GM12878 (cell line): ENCODE measurements around the gene ATP5F1B. TPM values are rescaled to one million over a fixed set of nuclear protein-coding genes. Genes with fewer than 3 reads are reported as not detected.

Experiments used
- CBX5 ChIP-seq: sonication (generic); IDR thresholded peaks from 2 replicates; pipeline ENCODE4 v1.6.1; 2016; ENCODE audit warnings: low read depth, moderate library complexity, mild to moderate bottlenecking, inconsistent platforms
- EP300 ChIP-seq, 2 experiments: fragments of 150-350 bp in 1 of 2; IDR thresholded peaks; 2 replicates each; pipeline ENCODE4 v1.6.1; 2011 to 2012; ENCODE audit warnings: low read depth in 2 of 2, low read length in 2 of 2, borderline replicate concordance in 1 of 2, improper control_type of control experiment in 1 of 2, inconsistent platforms in 1 of 2; ENCODE audit not compliant: control insufficient read depth in 1 of 2
- IRF4 ChIP-seq: IDR thresholded peaks from 2 replicates; pipeline ENCODE4 v1.6.1; 2011; ENCODE audit warnings: low read depth, low read length
- NR2F1 ChIP-seq: fragments of 450-650 bp; conservative IDR thresholded peaks from 2 replicates; pipeline ENCODE4 v1.6.1; 2017; ENCODE audit warnings: mild to moderate bottlenecking
- RELA ChIP-seq: fragments of 450-650 bp; IDR thresholded peaks from 2 replicates; pipeline ENCODE4 v1.8.0; 2014; ENCODE audit warnings: borderline replicate concordance; ENCODE audit not compliant: partially characterized antibody
- TAF1 ChIP-seq: IDR thresholded peaks from 2 replicates; pipeline ENCODE4 v1.6.1; 2011; ENCODE audit warnings: mild to moderate bottlenecking, low read depth, low read length, borderline replicate concordance
- TARDBP ChIP-seq: IDR thresholded peaks from 2 replicates; pipeline ENCODE4 v1.6.1; 2016; ENCODE audit warnings: borderline replicate concordance
- polyA plus RNA-seq, 11 experiments: library from polyadenylated mRNA; depleted of rRNA in 4 of 11; unstranded in 6 of 11; stranded (reverse) in 5 of 11; fragments of >200 nt; fragmentation: Nextera tagmentation in 4 of 11; fragmentation: Illumina TruSeq in 1 of 11; extraction: Ambion mirVana in 4 of 11; extraction: Trizol in 1 of 11; gene quantifications; 1 replicate in 1 of 11; 2 replicates in 10 of 11; pipeline versions ENCODE4 v1.2.1 to v1.2.3, GENCODE V29; 2011 to 2016; ENCODE audit warnings: inconsistent platforms in 2 of 11, missing spikeins in 2 of 11, low read depth in 1 of 11
- total RNA-seq, 4 experiments: library from RNA; depleted of rRNA in 3 of 4; stranded (reverse); fragments of >200 nt in 3 of 4; fragmentation: Illumina TruSeq in 1 of 4; extraction: Trizol in 1 of 4; gene quantifications; 2 replicates each; pipeline versions ENCODE4 v1.2.1 to v1.2.3, GENCODE V29; 2013 to 2021
- TF ChIP-seq, protein P1 (sequence below): fragments of 450-650 bp; IDR thresholded peaks from 2 replicates; pipeline ENCODE4 v1.6.1; 2017; ENCODE audit warnings: antibody characterized with exemption, mild to moderate bottlenecking, moderate library complexity

ATP5F1B gene
- total and polyA plus RNA-seq, 10 of the 15 experiments (the other 5 are each of a cell fraction or from before 2014, with no cell fraction given), result 671 to 1,908 (median 1,031) TPM

DNA sequence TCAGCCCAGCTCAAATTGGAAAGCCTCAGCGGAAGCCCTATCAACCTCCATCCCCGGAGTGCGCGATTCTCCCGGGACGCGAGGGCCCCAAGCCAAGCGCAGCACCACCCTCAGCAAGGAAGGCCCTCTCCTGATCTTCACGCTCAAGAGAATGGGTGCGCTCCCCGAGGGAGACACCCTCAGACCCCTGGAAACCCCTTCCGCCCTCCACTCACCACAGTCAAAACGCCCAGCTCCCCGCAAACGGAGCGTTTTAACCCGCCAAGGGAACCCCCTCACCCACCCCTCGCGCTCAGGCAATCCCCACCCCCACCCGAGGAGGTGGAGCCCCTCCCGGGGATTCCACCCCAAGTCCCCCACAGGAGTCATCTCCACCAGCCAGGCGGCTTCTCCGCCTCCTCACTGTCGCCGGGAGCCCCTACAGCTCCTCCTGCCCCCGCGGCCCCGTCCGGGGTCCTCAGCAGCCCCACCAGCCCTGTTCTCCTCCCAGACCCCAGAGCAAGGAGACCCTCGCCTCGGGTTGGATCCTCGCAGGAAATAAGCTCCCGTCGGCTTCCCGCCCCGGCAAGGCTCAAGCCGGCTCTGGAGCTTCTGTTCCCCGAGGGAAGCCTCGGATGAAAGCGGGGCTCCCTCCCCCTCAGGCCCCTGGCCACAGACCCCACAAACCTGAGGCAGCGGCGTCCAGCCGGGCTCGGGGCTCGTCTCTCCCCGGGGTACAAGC, 16.2 kb downstream of the ATP5F1B start (continued):
- TF ChIP-seq, protein P1, sequence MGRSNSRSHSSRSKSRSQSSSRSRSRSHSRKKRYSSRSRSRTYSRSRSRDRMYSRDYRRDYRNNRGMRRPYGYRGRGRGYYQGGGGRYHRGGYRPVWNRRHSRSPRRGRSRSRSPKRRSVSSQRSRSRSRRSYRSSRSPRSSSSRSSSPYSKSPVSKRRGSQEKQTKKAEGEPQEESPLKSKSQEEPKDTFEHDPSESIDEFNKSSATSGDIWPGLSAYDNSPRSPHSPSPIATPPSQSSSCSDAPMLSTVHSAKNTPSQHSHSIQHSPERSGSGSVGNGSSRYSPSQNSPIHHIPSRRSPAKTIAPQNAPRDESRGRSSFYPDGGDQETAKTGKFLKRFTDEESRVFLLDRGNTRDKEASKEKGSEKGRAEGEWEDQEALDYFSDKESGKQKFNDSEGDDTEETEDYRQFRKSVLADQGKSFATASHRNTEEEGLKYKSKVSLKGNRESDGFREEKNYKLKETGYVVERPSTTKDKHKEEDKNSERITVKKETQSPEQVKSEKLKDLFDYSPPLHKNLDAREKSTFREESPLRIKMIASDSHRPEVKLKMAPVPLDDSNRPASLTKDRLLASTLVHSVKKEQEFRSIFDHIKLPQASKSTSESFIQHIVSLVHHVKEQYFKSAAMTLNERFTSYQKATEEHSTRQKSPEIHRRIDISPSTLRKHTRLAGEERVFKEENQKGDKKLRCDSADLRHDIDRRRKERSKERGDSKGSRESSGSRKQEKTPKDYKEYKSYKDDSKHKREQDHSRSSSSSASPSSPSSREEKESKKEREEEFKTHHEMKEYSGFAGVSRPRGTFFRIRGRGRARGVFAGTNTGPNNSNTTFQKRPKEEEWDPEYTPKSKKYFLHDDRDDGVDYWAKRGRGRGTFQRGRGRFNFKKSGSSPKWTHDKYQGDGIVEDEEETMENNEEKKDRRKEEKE, result no peak
- TF ChIP-seq EP300 (IDR thresholded peaks at IDR 0.05; ENCODE audit: borderline replicate concordance in 1 of 2, control insufficient read depth in 1 of 2, low read depth in 2 of 2, low read length in 2 of 2) (0 out of 4 replicates have a peak, but pooled peaks of 1 of the 2 experiments have one; percentile 5), TARDBP (no peak), NR2F1 (no peak), IRF4 (no peak), CBX5 (no peak), RELA (no peak), TAF1 (peak; percentile 33; the same call in 1 of the 2 replicates)
